Measurements from ENCODE around the gene TGFBR1.

The TGFBR1 gene

GRCh38 chr9:99073985-99074901 lies 30.7 kb upstream of the TGFBR1 start:
- TF ChIP-seq USF1 (IDR thresholded peaks at IDR 0.05), result no peak
- TF ChIP-seq, protein P1, sequence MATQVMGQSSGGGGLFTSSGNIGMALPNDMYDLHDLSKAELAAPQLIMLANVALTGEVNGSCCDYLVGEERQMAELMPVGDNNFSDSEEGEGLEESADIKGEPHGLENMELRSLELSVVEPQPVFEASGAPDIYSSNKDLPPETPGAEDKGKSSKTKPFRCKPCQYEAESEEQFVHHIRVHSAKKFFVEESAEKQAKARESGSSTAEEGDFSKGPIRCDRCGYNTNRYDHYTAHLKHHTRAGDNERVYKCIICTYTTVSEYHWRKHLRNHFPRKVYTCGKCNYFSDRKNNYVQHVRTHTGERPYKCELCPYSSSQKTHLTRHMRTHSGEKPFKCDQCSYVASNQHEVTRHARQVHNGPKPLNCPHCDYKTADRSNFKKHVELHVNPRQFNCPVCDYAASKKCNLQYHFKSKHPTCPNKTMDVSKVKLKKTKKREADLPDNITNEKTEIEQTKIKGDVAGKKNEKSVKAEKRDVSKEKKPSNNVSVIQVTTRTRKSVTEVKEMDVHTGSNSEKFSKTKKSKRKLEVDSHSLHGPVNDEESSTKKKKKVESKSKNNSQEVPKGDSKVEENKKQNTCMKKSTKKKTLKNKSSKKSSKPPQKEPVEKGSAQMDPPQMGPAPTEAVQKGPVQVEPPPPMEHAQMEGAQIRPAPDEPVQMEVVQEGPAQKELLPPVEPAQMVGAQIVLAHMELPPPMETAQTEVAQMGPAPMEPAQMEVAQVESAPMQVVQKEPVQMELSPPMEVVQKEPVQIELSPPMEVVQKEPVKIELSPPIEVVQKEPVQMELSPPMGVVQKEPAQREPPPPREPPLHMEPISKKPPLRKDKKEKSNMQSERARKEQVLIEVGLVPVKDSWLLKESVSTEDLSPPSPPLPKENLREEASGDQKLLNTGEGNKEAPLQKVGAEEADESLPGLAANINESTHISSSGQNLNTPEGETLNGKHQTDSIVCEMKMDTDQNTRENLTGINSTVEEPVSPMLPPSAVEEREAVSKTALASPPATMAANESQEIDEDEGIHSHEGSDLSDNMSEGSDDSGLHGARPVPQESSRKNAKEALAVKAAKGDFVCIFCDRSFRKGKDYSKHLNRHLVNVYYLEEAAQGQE (IDR thresholded peaks at IDR 0.05; ENCODE audit: low read depth), result no peak

DNA sequence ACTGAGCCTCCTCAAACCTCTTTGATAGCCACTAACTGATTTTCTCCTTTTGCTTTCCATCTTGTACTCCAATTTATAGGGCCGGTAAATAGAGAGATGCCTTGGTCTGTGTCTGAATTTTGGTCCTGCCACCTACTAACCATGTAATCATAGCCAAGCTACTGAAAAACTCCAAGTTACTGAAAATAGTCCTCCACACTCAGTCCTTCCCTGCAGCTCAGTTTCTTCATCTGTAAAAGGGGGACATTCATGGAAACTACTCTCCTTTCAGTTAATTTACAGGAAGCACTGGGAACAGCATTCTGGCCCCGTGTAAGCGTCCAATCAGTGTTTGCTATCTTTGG lies 30.0 kb upstream of the TGFBR1 start:
- no peak for TF ChIP-seq ZBTB7A (IDR thresholded peaks at IDR 0.05; ENCODE audit: low read depth)
- no peak for TF ChIP-seq FOXM1 (IDR thresholded peaks at IDR 0.05; ENCODE audit: borderline replicate concordance, low read depth)
- TF ChIP-seq, protein P1 (IDR thresholded peaks at IDR 0.05; ENCODE audit: low read depth), result no peak
- TF ChIP-seq TAF1 (IDR thresholded peaks at IDR 0.05; ENCODE audit: low read depth), result no peak
- no peak for TF ChIP-seq YY1 (IDR thresholded peaks at IDR 0.05; ENCODE audit: low read depth)
- no peak for TF ChIP-seq CEBPB (IDR thresholded peaks at IDR 0.05)
- TF ChIP-seq TEAD4 (IDR thresholded peaks at IDR 0.05), result no peak
- TF ChIP-seq EP300 (IDR thresholded peaks at IDR 0.05; ENCODE audit: borderline replicate concordance), result no peak
- no peak for TF ChIP-seq TCF12 (IDR thresholded peaks at IDR 0.05; ENCODE audit: low read depth)
- TF ChIP-seq USF1 (IDR thresholded peaks at IDR 0.05), result no peak
- TF ChIP-seq NFIC (IDR thresholded peaks at IDR 0.05), result no peak
- TF ChIP-seq, protein P2, sequence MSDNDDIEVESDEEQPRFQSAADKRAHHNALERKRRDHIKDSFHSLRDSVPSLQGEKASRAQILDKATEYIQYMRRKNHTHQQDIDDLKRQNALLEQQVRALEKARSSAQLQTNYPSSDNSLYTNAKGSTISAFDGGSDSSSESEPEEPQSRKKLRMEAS (IDR thresholded peaks at IDR 0.05), result no peak
- no peak for TF ChIP-seq CREB1 (IDR thresholded peaks at IDR 0.05; ENCODE audit: low read depth)
- TF ChIP-seq EGR1 (IDR thresholded peaks at IDR 0.05), result no peak
- TF ChIP-seq RAD21 (IDR thresholded peaks at IDR 0.05; ENCODE audit: low read depth), result no peak

DNA sequence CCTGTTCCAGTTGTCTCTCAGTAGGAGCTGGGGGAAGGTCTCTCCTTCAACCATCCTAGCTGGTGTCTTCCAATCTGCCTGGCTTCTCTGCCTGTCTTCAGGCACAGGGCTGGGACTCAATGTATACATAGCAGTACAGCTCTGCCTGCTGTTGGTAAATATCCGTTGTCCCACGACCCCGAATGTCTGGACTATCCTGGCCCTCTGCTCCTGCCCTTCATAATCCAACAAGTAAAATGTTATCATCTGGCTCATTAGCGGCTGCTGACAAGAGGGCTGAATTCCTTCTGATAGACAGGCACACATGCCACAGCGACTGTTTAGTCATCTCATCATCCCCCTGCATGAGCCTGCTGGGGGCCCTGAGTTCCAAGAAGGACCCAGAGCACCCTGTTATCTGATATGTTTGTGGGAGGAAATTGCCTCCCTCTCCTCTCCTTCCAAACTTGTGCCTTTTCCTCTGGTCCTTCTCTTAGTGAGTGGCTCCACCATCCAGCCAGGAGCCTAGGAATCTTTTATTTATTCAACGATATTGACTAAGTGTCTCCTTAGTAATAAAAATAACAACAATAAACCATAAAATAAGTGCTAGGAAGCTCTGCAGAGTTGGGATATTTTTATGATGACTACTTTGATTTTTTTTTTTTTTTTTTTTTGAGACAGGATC lies 29.5 kb upstream of the TGFBR1 start:
- TF ChIP-seq RAD21 (IDR thresholded peaks at IDR 0.05; ENCODE audit: low read depth), result no peak
- no peak for TF ChIP-seq YY1 (IDR thresholded peaks at IDR 0.05; ENCODE audit: low read depth)
- TF ChIP-seq USF1 (IDR thresholded peaks at IDR 0.05), result no peak
- TF ChIP-seq CEBPB (IDR thresholded peaks at IDR 0.05), result no peak
- no peak for TF ChIP-seq FOXM1 (IDR thresholded peaks at IDR 0.05; ENCODE audit: borderline replicate concordance, low read depth)
- TF ChIP-seq NFIC (IDR thresholded peaks at IDR 0.05), result no peak
- TF ChIP-seq EGR1 (IDR thresholded peaks at IDR 0.05), result no peak
- TF ChIP-seq, protein P2 (IDR thresholded peaks at IDR 0.05), result no peak
- no peak for TF ChIP-seq TAF1 (IDR thresholded peaks at IDR 0.05; ENCODE audit: low read depth)
- TF ChIP-seq TEAD4 (IDR thresholded peaks at IDR 0.05), result no peak
- no peak for TF ChIP-seq CREB1 (IDR thresholded peaks at IDR 0.05; ENCODE audit: low read depth)
- TF ChIP-seq EP300 (IDR thresholded peaks at IDR 0.05; ENCODE audit: borderline replicate concordance), result no peak
- TF ChIP-seq TCF12 (IDR thresholded peaks at IDR 0.05; ENCODE audit: low read depth), result no peak
- TF ChIP-seq, protein P1 (IDR thresholded peaks at IDR 0.05; ENCODE audit: low read depth), result no peak
